HG02973 (cell line): Measurements from ENCODE around the gene CRLF3.
"Not testable (repeated sequence)": the region's sequence is repeated elsewhere in the genome, so short reads cannot be mapped to it uniquely, and the experiment has no call there.

Source experiments
- ATAC-seq: cut with Tn5 transposase; IDR thresholded peaks from one replicate; pipeline ENCODE4 v1.9.1; 2021; ENCODE audit warnings: moderate library complexity; ENCODE audit not compliant: unreplicated experiment

The CRLF3 gene

DNA sequence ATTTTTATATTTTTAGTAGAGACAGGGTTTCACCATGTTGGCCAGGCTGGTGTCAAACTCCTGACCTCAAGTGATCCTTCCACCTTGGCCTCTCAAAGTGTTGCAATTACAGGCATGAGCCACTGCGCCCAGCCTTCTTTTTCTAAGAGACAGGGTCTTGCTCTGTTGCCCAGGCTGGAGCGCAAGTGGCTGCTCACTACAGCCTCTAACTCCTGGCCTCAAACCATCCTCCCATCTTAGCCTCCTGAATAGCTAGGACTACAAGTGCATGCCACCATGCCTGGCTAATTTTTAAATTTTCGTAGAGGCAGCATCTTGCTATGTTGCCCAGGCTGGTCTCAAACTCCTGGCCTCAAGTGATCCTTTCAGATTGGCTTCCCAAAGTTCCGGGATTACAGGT is 76.9 kb downstream of the CRLF3 start:
- not testable (repeated sequence) for ATAC-seq

DNA sequence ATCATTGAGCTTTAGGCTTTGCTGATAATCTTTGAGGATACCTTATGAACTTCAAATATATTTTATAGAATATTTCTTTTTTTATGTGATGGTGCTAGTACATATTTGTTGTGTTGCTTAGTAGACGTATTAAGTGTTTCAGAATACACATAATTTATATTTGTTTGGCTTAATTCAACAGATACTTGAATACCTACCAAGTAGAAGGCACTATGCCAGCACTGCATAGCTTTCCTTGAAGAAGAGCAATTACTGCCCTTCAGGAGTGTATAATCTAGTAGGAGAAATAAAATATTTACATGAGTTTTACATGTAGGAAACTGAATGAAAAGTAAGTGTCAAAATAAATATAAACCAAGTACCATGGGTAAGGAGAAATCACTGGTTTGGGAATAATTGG is 81.8 kb downstream of the CRLF3 start:
- not testable (repeated sequence) for ATAC-seq

GRCh38 chr17:30736371-30736770 is 88.1 kb downstream of the CRLF3 start:
- not testable (repeated sequence) for ATAC-seq

- ATAC-seq: not testable (repeated sequence)
These were observed 88.8 kb downstream of the CRLF3 start for GRCh38 chr17:30735644-30736043.

- not testable (repeated sequence) for ATAC-seq
These were observed 89.3 kb downstream of the CRLF3 start for GRCh38 chr17:30735206-30735605.

DNA sequence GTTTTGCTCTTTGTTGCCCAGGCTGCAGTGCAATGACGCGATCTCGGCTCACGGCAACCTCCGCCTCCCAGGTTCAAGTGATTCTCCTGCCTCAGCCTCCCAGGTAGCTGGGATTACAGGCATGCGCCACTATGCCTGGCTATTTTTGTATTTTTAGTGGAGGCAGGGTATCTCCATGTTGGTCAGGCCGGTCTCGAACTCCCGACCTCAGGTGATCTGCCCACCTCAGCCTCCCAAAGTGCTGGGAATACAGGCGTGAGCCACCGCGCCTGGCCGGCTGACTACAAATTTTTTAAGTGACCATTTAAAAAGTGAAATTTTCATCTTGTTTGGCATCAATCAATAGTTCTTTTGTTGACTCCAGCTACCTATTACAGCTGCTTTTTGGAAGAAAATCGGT is 90.3 kb downstream of the CRLF3 start:
- ATAC-seq: not testable (repeated sequence)
